HG03066 (cell line): Measurements from ENCODE around the gene STAC.
"Not testable (repeated sequence)": the region's sequence is repeated elsewhere in the genome, so short reads cannot be mapped to it uniquely, and the experiment has no call there.

ENCODE experiments used
- ATAC-seq: cut with Tn5 transposase; IDR thresholded peaks from one replicate; pipeline ENCODE4 v1.9.1; 2021; ENCODE audit warnings: low read depth; ENCODE audit not compliant: unreplicated experiment

Gene STAC

GRCh38 chr3:36562945-36563344 is 182.6 kb downstream of the STAC start:
- no peak for ATAC-seq

GRCh38 chr3:36575241-36575640 is 194.9 kb downstream of the STAC start:
- no peak for ATAC-seq

DNA sequence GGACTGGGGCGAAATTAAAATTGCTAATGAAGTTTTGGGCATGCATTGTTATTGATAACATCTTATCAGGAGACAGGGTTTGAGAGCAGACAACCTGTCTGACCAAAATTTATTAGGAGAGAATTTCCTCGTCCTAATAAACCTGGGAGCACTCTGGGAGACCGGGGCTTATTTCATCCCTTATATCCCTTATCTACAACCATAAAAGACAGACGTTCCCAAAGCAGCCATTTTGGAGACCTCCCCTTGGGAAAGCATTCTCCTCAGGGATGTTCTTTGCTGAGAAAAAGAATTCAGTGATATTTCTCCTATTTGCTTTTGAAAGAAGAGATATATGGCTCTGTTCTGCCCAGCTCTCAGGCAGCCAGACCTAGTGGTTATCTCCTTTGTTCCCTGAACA is 198.1 kb downstream of the STAC start:
- not testable (repeated sequence) for ATAC-seq

DNA sequence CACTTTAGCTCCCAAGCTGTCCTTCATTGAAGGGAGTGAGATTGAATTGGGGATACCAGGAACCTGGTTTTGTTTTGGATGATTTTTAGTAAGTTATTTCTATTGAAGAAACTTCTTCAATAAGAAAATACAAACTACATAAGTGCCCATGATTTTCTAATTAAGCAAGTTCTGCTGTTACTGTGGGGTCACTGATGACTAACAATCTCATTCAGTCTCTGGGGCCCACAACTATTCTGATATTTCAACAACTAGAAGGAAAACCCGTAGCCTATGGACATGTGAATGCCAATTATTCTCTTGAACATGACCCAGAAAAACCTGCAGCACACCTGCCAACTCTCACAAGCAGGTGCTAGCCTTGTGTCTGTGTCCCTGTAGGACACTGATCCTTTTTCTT is 199.4 kb downstream of the STAC start:
- ATAC-seq, result no peak

- ATAC-seq, result no peak
Observed at GRCh38 chr3:36580716-36581115, 200.4 kb downstream of the STAC start.

GRCh38 chr3:36591959-36592358 is 211.7 kb downstream of the STAC start:
- ATAC-seq, result no peak

DNA sequence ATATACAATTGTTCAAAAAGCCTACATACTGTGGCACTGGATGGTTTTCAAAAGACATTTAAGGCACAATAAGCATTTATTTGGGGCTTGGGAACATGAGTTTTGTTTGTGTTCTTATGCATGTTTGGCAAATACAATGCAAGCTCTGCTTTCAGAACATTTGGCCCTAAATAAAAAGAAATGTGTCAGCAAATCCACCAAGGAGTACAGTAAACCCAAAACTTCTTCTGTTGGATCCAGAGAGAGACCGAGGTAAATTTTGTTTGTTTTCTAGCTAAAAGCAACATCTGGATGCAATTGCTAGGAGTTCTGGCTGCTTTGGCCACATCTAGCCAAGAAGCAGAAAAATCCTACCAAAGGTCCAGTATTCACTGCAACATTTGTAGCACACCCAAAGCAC is 215.2 kb downstream of the STAC start:
- no peak for ATAC-seq

GRCh38 chr3:36596419-36596818 is 216.1 kb downstream of the STAC start:
- ATAC-seq, result no peak

- no peak for ATAC-seq
Observed at GRCh38 chr3:36597422-36597821, 217.1 kb downstream of the STAC start.
